Measurements from ENCODE around the gene UTS2R.
A peak's percentile ranks its signal among the peaks of the same experiment; 100 is the strongest.
"Not testable (repeated sequence)": the region's sequence is repeated elsewhere in the genome, so short reads cannot be mapped to it uniquely, and the experiment has no call there.

The UTS2R gene

DNA sequence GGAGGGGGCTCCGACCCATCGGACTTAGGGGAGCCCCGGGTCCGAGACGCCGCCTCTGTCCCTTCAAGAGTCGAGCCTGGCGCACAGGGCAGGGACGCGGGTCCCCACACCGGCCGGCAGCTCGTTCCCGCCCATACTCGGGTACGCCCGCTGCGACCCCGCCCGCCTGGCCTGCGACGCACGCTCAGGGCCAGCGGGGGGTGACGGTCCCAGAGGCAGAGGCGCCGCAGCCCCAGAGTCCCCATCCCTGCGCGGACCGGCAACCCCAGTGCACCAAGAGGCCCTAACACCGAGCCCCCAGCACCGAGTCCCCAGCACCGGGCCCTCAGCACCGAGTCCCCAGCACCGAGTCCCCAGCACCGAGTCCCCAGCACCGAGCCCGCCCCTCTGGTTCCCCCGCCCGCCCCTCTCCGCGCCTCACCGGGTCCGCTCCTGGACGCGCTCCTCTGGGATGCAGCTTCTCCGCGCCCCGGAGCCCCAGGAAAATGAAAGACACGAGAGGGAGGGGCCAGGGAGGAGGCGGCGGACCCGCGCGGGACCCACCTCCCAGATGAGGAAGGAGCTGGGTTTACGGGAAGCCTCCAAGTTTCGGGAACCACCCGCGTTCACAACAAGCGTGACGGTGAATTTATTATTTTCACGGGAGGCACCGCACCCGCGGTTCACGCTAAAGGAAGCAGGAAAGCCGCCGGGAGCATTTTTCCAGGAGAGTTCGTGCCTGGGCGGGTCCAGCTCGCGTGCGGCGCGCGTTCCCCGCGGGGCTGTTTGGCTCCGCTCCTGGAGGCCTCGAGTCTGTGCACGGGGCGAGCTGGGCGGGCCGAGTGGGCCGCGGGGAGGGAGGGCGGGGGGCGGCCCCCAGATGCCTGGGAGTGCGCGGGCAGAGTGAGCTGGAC is 38.0 kb upstream of the UTS2R start, which contains the start of gene SECTM1:
Gene SECTM1, minus strand, starts transcription at position 488 of the 893 bp plus-strand sequence. CDS start 6,526 bp downstream, outside the sequence.
- FAIRE-seq (no peak), DNase-seq (ENCODE audit: low spot score) (no peak)

DNA sequence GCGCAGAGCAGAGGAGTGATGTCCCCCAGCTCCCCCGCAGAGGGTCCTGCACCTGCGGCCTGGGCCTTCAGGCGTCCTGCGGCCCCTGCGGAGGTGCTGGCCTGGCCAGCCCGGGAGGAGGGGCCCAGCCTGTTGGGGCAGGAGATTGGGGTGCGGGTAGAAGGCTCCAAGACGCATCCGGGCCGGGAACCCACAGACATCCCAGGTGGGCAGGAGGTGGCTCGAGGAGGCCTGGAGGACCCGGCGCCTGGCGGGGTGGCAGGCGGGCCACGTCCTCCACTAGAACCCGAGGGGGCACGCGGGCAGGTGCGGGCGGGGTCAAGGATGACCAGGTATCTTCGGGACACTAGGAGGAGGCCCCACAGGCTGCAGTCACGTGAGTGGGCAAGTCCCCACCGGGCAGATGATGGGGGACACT is 37.4 kb upstream of the UTS2R start:
- DNase-seq (ENCODE audit: low spot score) (no peak), FAIRE-seq (no peak)

DNA sequence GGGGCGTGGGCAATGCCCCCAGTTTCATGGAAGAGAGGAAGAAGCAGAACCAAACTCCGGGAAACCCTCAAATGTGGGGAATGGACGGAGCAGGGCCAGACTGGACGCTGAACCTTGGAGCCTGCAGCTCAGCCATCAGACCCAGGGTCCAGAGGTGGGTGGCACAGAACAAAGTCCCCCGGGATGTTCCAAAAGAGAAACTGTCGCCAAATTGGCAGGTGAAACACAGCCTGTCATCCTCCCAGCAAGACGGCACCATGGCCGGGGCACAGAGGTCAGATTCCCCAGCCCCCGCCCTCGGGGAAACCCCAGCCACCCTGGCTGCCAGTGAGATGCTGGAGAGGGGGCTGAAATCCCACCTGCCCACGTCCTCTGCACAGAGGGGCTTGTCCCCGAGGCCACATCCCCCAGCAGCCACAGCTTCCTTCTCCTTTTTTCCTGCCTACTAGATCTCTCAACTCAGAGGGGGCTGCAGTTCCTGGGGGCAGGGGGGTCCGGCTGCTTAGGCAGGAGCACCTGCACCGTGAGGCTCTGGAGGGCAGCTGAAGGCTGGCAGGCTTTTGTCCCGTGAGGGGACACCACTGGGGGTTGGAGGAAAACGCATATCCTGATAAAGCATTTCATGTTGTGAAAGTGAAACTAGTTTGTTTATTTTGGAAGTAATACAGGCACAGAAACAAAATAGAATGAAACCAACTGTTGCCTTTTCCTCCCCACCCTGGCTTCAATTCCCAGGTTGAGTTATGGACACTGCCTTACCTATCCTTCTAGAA is 36.8 kb upstream of the UTS2R start:
- DNase-seq (ENCODE audit: low spot score), result no peak
- no peak for FAIRE-seq

DNA sequence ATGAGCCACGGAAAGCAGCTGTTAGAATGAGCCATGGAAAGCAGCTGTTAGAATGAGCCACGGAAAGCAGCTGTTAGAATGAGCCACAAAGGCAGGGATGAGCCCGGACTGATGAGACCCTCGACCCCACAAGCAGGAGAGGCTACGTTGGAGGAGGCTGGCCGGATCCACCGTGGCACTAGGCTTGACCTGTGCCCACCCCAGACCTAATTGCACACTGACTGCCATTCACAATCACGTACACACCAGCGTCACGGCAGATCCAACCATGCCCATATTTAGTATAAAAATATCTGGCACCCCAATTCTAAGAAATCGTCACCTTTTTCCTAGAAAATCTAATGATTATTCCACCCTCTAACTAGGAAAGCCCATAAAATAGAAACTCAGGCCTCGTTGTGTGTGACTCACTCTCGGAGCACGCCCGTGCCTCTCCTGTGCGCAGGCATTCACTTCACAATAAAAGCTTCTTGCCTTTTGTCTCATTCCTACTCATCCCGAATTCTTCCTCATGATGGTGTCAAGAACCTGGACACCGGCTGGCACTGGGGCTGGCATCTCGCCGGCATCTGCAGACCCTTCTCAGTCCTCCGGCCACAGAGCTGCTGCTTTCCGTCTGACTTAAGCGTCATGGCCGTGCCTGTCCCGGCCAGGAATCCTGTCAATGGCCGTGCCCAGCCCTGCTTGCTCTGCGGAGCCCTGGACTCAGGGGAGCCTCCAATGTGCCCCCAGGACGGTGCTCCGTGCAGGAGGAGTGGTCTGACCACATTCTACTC is 32.5 kb upstream of the UTS2R start:
- FAIRE-seq, result peak; percentile 82
- DNase-seq (ENCODE audit: low spot score), result peak; percentile 85

DNA sequence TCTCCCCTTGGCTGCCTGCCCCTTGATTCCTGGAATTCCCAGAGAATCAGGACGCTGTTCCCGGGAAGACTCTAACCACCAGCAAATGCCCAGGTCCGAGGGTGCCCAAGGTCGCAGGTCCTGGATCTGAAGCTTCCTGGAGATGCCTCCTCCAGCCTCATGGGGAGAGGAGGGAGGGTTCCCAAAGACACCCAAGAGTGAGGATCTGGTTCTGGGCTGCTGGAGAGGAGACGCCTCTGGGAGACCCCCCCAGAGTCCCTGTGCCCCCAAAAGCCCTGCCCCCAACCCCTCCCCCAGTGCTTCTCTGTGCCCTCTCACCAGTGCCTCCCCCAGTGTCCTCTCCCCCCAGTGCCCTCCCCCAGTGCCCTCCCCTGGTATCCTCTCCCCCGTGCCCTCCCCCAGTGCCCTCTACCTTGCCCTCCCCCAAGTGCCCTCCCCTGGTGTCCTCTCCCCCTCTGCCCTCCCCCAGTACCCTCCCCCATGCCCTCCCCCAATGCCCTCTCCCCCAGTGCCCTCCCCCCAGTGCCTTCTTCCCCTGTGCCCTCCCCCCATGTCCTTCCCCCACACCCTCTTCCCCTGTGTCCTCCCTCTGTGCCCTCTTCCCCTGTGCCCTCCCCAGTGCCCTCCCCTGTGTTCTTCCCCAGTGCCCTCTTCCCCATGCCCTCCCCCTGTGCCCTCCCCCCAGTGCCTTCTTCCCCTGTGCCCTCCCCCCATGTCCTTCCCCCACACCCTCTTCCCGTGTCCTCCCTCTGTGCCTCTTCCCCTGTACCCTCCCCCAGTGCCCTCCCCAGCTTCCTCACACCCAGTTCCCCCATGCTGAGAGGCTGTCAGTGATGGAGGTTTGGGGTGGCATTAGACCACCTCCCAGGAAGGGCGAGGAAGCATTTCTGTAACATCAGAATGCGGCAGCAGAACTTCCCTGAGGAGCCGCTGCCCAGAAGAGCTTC is 31.7 kb upstream of the UTS2R start:
- FAIRE-seq (no peak), DNase-seq (ENCODE audit: low spot score) (no peak)

DNA sequence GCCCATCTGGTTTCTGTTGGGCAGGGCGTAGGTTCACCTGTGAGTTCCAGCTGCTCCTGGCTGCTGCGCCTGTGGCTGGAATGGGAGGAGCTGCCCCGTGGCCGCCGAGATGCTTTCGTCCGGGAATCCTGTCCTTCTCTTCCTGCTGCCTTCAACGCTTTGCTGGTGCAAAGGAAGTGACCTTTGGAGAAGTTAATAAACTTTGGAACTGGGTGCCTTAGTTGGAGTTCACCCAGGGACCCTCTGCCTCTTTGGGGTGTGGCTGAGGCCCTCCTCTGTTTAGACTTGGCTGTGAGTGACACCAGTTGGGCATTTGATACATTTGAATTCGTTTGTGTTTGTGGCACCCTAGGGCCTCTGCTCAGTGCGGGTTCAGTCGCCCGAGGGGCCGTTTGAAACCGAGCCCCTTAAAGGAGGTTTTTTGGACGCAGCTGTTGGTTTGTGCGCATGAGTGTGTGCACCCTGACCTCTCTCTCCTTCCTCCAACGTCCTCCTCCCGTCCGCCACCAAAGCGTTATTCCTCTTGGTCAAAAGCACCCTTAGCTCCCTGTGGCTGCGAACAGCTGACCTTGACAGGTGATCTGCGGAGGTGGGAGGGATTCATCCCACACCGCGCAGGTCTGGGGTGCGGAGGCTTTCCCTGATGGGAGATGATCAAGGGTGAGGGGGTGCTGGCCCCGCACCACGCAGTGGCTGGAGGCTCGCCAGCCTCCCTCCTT is 29.0 kb upstream of the UTS2R start:
- DNase-seq (ENCODE audit: low spot score) (no peak), FAIRE-seq (no peak)

DNA sequence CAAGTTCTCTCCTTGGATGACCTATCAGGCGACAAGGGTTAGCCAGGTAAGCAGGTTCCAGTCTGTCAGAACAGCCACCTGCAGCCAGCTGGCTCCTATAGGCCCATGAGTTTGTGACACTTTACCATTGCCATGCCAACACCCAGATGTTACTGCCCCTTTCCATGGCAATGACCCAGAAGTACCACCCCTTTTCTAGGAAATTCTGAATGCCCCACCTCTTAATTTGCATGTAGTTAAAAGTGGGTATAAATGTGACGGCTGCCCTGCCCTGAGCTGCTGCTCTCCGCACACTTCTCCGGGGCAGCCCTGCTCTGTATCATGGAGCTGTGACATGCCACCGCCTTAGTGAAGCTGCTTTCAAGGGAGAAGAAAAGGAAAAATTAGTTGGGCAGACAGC is 28.0 kb upstream of the UTS2R start:
- FAIRE-seq, result no peak

DNA sequence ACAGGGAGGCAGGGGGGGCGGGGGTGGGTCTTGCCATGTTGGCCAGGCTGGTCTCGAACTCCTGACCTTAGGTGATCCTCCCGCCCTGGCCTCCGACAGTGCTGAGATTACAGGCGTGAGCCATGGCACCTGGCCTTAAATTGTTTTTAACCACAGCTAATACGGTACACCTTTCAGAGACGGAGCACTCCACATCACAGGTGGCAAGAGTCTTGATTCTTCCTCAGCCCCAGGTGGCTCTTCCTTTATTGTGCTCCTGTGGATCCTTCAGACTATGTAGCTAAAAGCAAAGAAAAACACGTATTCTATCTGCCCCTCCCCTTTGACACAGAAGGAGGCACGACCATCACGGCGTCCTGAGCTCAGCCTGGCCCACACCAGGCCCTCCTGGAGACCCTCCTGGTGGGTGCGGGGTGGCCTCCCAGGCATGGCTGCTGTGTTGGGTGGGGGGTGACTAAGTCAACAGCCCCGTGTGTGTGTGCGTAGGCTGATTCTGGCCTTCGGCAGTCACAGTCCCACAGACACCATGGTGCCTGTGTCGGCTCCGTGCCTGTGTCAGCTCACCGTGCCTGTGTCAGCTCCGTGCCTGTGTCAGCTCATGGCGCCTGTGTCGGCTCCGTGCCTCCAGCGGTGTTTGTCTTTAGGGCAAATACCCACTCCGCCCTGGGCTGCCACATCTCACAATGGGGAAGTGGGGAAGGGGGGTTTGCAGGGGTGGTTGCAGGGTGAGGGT is 27.2 kb upstream of the UTS2R start:
- no peak for DNase-seq (ENCODE audit: low spot score)
- FAIRE-seq, result no peak

More for the DNA sequence above, 28.0 kb upstream of the UTS2R start:
- no peak for DNase-seq (ENCODE audit: low spot score)

DNA sequence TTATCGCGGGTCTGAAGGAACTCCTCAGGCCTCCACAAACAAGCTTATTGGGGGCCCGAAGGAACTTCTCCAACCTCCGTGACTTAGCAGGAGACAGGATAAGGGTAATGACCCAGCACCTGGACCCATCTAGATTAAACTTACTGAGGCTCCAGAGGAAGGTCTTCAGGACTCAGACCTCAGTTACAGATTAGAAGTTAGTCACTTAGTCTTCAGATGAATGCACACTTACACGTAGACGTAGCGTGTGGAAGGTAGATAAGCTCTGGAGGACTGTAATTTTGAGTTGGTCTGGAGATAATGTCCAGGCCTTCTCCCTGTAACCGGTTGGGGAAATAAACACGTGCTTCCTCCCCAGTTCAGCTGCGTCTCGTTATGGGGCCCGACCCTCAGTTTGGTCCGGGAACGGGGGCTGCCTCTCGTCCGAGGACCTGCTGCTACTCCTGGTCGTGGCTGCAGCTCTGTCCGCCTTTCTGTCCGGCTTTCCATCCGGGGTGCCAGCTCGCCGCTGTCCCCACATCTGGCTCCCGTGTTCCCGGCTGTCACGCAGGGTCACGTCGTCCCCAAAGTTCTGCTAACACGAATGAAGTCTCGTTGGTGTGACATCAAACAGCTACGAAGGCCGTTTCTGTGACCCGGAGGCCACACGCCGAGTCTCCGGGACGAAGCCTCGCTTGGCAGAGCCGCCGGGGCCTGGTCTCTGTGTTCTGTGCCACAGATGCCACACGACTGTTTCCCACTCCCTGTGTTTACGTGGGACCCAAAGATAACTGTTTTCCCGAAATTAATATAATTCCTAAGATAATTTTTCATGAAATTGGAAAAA is 26.2 kb upstream of the UTS2R start:
- no peak for DNase-seq (ENCODE audit: low spot score)
- no peak for FAIRE-seq

DNA sequence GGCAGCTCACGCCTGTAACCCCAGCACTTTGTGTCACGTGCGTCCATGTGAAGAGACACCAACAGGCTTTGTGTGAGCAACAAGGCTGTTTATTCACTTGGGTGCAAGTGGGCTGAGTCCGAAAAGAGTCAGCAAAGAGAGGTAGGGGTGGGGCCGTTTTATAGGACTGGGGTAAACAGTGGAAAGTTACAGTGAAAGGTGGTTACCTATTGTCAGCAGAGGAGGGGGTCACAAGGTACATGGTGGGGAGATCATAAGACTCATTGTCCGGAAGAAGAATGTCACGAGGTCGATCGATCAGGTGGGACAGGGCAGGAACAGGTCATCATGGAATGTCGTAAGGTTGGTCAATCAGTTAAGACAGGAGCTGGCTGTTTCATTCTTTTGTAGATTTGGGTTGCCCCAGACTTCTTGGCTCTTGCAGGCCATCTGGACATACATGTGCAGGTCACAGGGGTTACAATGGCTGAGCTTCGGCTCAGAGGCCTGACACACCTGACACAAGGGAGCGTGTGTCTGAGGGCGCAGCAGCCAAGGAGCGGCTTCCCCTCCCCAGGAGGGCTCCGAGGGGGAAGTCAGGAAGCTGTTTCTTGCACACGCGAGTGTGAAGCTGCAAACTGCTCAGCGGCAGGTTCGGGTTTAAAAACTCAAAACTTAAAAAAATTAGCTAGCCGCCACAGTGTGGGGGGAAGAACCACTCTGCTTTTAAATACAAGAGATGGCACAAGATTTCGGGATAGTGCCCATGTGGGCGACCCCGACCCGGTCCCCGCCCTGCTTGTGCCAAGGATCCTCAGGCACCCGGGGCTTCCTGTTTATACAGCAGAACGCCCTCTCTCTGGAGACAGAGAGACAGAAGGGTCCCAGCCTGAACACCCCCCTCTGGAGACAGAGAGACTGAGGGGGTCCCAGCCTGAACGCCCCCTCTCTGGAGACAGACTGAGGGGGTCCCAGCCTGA is 24.9 kb upstream of the UTS2R start:
- DNase-seq (ENCODE audit: low spot score), result no peak
- FAIRE-seq, result no peak

DNA sequence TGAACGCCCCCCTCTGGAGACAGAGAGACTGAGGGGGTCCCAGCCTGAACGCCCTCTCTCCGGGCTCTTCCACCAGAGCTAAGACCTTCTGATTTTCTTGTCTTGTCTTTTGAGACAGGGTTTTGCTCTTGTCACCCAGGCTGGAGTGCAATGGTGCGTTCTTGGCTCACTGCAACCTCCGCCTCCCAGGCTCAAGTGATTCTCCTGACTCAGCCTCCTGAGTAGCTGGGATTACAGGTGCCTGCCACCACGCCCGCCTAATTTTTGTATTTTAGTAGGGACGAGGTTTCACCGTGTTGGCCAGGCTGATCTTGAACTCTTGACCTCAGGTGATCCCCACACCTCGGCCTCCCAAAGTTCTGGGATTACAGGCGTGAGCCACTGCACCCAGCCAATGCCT is 23.6 kb upstream of the UTS2R start:
- not testable (repeated sequence) for FAIRE-seq; DNase-seq (ENCODE audit: low spot score)

DNA sequence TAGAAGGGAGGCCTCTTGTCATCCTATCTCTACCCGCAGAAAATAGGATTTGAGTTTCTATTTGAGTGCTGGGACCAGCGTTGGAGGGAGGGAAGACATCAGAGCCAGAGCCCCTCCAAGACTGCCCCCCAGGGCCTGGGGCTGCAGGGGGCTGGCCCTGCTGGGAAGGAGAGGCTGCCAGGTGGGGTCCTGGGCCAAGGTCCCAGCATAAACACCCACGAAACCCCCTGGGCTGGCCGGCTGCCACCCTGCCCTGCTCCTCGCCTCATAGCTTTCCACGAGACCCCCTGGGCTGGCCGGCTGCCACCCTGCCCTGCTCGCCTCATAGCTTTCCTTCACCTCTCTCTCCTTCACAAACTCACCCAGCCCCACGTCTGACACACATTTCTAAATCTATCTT is 23.1 kb upstream of the UTS2R start:
- FAIRE-seq, result no peak
- DNase-seq (ENCODE audit: low spot score), result no peak

DNA sequence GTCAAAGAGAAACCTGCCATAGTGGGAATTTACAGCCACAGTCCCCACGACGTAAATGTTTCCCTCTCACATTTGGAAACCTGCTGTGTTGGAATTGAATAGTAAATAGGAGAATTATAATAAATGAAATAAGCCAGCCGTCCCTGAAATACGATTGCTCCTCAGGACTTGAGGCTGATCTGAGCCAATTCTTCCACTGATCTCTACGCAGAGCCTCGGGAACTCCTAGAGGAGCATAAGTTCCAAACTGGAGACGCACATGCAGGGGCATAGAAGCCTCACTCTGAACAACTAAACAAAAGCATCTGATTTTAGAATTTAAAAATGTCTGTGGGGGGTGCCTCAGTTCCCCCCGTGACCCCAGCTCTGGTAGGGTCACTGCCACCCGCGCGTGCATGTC is 22.7 kb upstream of the UTS2R start:
- FAIRE-seq (no peak), DNase-seq (ENCODE audit: low spot score) (no peak)

DNA sequence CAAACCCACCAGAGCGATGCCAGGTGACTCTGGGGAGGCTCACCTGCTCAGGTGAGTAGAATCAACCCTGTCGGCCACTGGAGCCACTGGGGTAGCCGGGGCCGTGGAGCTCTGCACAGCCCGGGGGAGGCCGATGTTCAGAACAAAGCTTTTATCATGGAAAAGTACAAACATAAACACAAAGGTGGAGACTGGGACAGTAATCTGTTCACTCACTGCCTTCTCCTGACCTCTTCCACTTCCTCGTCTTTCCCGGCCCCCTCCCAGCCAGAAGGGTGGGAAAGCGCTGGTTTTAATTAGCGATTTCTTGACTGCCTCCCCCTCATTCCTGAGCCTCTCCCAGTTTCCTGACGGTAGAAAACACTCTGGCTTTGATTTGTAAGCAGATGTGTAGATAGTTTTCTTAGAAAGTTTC is 22.3 kb upstream of the UTS2R start:
- DNase-seq (ENCODE audit: low spot score) (no peak), FAIRE-seq (no peak)

DNA sequence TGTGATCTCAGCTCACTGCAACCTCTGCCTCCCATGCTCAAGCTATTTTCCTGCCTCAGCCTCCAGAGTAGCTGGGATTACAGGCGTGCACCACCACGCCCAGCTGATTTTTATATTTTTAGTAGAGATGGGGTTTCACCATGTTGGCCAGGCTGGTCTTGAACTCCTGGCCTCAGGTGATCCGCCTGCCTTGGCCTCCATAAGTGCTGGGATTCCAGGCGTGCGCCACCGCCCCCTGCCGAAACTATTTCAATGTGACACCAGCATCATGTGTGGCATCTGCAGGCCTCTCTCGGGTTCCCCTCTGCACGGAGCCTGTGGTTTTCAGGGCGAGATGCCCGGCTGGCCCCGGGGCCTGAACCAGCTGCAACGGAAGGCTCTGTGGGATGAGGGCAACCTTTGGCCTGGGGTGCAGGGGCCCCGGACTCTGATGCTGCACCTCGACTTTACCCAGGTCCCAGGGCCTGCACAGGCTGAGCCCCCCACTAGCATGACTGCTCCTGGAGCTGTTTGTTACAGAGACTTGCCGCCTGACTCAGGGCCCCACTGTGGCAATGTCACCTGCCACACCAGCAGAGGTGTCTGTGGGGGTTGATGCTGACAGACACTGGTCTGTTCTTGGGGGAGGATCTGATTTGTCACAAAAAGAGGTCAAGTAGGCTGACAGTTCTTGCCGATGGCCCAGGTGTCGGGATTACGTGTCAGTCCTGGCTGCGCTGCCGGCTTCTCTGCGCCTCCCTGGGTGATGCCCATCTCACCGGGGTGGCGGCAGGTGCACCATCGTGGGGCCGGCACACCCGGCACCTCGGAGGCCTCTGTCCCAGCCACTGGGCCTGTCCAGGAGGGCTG is 21.2 kb upstream of the UTS2R start:
- FAIRE-seq (no peak), DNase-seq (ENCODE audit: low spot score) (no peak)

DNA sequence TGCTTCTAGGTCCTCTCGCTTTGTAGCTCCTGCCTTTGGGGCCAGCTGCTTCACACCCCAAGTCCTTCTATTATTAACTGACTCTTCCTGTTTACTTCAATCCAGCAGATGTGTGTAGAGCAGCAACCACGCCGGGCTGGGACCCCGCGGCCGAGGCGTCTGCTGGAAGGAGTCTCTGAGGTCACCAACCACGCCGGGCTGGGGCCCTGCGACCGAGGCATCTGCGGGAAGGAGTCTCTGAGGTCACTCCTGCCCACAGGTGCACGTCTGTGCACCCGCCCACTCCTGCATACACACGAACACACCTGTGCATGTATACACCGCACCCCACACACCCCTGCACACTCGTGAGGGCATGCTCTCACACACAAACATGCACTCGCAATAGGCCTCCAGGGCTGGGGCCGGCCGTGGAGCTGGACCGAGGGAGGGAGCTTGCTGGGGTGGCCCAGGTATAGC is 20.3 kb upstream of the UTS2R start:
- no peak for FAIRE-seq

More for the DNA sequence above, 20.3 kb upstream of the UTS2R start:
- no peak for DNase-seq (ENCODE audit: low spot score)
